H1 (cell line): Measurements from ENCODE around the gene ZSCAN18.

Experiments used
- EZH2 ChIP-seq: fragments of 200-600 bp; sonication (generic); IDR thresholded peaks from 2 replicates; pipeline ENCODE4 v1.7.1; 2012; ENCODE audit warnings: low read depth, mild to moderate bottlenecking, moderate library complexity, low read length, inconsistent platforms; ENCODE audit not compliant: severe bottlenecking
- GABPA ChIP-seq: IDR thresholded peaks from 2 replicates; pipeline ENCODE4 v1.6.1; 2011; ENCODE audit warnings: mild to moderate bottlenecking, low read length, moderate library complexity, borderline replicate concordance; ENCODE audit not compliant: insufficient read depth
- KDM1A ChIP-seq: fragments of 200-600, 300-600 bp; sonication (generic); IDR thresholded peaks from 2 replicates; pipeline ENCODE4 v1.7.1; 2016; ENCODE audit warnings: mild to moderate bottlenecking, low read length, borderline replicate concordance
- MAX ChIP-seq: IDR thresholded peaks from 2 replicates; pipeline ENCODE4 v1.6.1; 2012; ENCODE audit warnings: inconsistent platforms
- POLR2AphosphoS5 ChIP-seq: IDR thresholded peaks from 2 replicates; pipeline ENCODE4 v1.6.1; 2011; ENCODE audit warnings: low read depth, low read length
- RAD21 ChIP-seq, 2 experiments: IDR thresholded peaks in 1 of 2; conservative IDR thresholded peaks in 1 of 2; 2 replicates each; pipeline ENCODE4 v1.6.1; 2011; ENCODE audit warnings: low read depth in 2 of 2, low read length in 2 of 2, improper control_type of control experiment in 1 of 2, inconsistent platforms in 1 of 2, mild to moderate bottlenecking in 1 of 2, moderate library complexity in 1 of 2
- RBBP5 ChIP-seq: IDR thresholded peaks from 2 replicates; pipeline ENCODE4 v1.7.1; 2012; ENCODE audit warnings: low read depth, mild to moderate bottlenecking, inconsistent platforms, low read length, moderate library complexity, borderline replicate concordance
- SIN3A ChIP-seq, 2 experiments: IDR thresholded peaks in 1 of 2; conservative IDR thresholded peaks in 1 of 2; 2 replicates each; pipeline ENCODE4 v1.6.1; 2011 to 2012; ENCODE audit warnings: low read length in 2 of 2, improper control_type of control experiment in 1 of 2, low read depth in 1 of 2, mild to moderate bottlenecking in 1 of 2
- TBP ChIP-seq: IDR thresholded peaks from 2 replicates; pipeline ENCODE4 v1.6.1; 2011; ENCODE audit warnings: low read depth, low read length, improper control_type of control experiment
- TF ChIP-seq, protein P1 (sequence below), 3 experiments: IDR thresholded peaks; 1 replicate in 2 of 3; 2 replicates in 1 of 3; pipeline versions ENCODE4 v1.5.1 to v1.6.1; 2011; ENCODE audit warnings: low read length in 3 of 3, mild to moderate bottlenecking in 3 of 3, inconsistent platforms in 2 of 3, low read depth in 1 of 3, moderate library complexity in 1 of 3; ENCODE audit not compliant: insufficient read depth in 1 of 3; ENCODE audit errors: control extremely low read depth in 1 of 3

DNA sequence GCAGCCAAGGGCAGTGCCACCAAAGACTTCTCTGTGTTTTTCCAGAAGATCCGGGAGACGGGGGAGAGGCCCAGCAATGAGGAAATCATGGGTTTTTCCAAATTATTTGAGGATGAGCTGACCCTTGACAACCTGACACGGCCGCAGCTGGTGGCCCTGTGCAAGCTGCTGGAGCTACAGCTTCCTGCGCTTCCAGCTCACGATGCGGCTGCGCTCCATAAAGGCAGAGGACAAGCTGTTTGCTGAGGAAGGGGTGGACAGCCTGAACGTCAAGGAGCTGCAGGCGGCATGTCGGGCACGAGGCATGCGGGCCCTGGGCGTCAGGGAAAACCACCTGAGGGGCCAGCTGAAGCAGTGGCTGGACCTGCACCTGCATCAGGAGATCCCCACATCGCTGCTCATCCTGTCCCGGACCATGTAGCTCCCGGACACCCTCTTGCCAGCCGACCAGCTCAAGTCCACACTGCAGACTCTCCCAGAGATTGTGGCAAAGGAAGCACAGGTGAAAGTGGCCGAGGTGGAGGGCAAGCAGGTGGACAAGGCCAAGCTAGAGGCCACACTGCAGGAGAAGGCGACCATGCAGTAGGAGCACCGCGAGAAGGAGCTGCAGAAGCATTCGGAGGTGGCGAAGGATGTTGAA, 52.5 kb downstream of the ZSCAN18 start:
- no peak for TF ChIP-seq POLR2AphosphoS5
- no peak for TF ChIP-seq SIN3A (conservative IDR thresholded peaks at IDR 0.05 in 1 of 2, IDR thresholded peaks at IDR 0.05 in 1 of 2; ENCODE audit: low read depth in 1 of 2, low read length in 2 of 2)
- TF ChIP-seq, protein P1, sequence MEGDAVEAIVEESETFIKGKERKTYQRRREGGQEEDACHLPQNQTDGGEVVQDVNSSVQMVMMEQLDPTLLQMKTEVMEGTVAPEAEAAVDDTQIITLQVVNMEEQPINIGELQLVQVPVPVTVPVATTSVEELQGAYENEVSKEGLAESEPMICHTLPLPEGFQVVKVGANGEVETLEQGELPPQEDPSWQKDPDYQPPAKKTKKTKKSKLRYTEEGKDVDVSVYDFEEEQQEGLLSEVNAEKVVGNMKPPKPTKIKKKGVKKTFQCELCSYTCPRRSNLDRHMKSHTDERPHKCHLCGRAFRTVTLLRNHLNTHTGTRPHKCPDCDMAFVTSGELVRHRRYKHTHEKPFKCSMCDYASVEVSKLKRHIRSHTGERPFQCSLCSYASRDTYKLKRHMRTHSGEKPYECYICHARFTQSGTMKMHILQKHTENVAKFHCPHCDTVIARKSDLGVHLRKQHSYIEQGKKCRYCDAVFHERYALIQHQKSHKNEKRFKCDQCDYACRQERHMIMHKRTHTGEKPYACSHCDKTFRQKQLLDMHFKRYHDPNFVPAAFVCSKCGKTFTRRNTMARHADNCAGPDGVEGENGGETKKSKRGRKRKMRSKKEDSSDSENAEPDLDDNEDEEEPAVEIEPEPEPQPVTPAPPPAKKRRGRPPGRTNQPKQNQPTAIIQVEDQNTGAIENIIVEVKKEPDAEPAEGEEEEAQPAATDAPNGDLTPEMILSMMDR (IDR thresholded peaks at IDR 0.05; ENCODE audit: control extremely low read depth in 1 of 3, insufficient read depth in 1 of 3, low read depth in 1 of 3, low read length in 3 of 3): no peak
- TF ChIP-seq TBP: no peak
- no peak for TF ChIP-seq MAX
- no peak for TF ChIP-seq EZH2
- no peak for TF ChIP-seq RAD21 (IDR thresholded peaks at IDR 0.05 in 1 of 2, conservative IDR thresholded peaks at IDR 0.05 in 1 of 2; ENCODE audit: low read depth in 2 of 2, low read length in 2 of 2)
- TF ChIP-seq KDM1A: no peak
- TF ChIP-seq RBBP5: no peak
- no peak for TF ChIP-seq GABPA
